ENCODE measurements around the gene BNIP3. TPM values are rescaled to one million over a fixed set of nuclear protein-coding genes. Genes with fewer than 3 reads are reported as not detected.

The BNIP3 gene
- total and polyA plus RNA-seq, 2 of the 13 experiments (the other 11 are each of a cell fraction or from before 2014, with no cell fraction given), result 73.7 to 223 TPM

DNA sequence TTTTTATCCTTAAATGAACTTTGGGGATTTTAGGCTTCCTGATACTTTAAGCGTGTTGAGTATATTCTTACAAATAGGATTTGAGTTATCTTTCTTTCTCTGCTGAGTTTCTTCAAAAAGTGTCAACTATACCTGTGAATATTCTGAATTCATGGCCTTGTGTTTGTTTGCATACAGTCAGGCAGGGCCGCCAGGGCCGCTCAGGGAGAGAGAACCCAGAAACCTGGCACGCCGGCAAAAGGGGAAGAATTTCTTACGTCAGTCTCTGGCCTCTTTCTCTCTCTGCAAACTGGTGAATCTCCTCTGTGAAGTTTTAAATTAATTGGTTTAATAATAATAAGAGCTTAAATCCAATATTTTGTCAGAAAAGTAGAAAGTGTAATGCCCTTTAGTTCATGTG, 29.3 kb upstream of the BNIP3 start:
- H3K4me2 ChIP-seq (ENCODE audit: low read depth, low read length), result no peak overlapping the region
- ATAC-seq (no peak), FAIRE-seq (no peak), DNase-seq (ENCODE audit: low spot score) (no peak)
- peaks cover 0 to 34% of the 10 kb centered on the region in 2 experiments; a peak in 1 of 5 replicates for H3K27me3 ChIP-seq (ENCODE audit: control insufficient read depth in 1 of 2, insufficient read depth in 2 of 2, low read length in 2 of 2)
- H3K27ac ChIP-seq (ENCODE audit: extremely low read length, insufficient read depth, low read length), result no peak overlapping the region
- no peaks in the 10 kb centered on the region for H3K36me3 ChIP-seq (replicated peaks in 1 of 2; ENCODE audit: control insufficient read depth in 1 of 2, insufficient read depth in 2 of 2, low read length in 2 of 2)
- CTCF ChIA-PET (ENCODE audit: low intra/inter-chr PET ratio, low total read pairs), result no interaction called here
- H3K9me3 ChIP-seq (ENCODE audit: low read length), result no peaks in the 10 kb centered on the region
- H3K79me2 ChIP-seq (ENCODE audit: insufficient read depth, low read length), result no peaks in the 10 kb centered on the region
- H2AFZ ChIP-seq (ENCODE audit: low read length), result no peak overlapping the region
- TF ChIP-seq ETV5 (CRISPR knock-in tag; IDR thresholded peaks at IDR 0.05; ENCODE audit: borderline replicate concordance) (no peak), ARNTL (CRISPR knock-in tag; IDR thresholded peaks at IDR 0.05) (no peak), ZBTB1 (CRISPR knock-in tag; IDR thresholded peaks at IDR 0.05; ENCODE audit: borderline replicate concordance) (no peak), ZNF124 (CRISPR knock-in tag; IDR thresholded peaks at IDR 0.05) (no peak), SALL2 (CRISPR knock-in tag; IDR thresholded peaks at IDR 0.05) (no peak), ZNF616 (CRISPR knock-in tag; IDR thresholded peaks at IDR 0.05; ENCODE audit: low read depth) (no peak)
- TF ChIP-seq, protein P1, sequence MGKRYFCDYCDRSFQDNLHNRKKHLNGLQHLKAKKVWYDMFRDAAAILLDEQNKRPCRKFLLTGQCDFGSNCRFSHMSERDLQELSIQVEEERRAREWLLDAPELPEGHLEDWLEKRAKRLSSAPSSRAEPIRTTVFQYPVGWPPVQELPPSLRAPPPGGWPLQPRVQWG (CRISPR knock-in tag; IDR thresholded peaks at IDR 0.05; ENCODE audit: borderline replicate concordance, low read depth), result no peak
- no peaks in the 10 kb centered on the region for H3K4me1 ChIP-seq (ENCODE audit: insufficient read depth, low read length)
- in situ Hi-C loops (cut with HindIII; ENCODE audit: extremely low pct_ligation_motif_present, low pct_unique_long_range_greater_than_20kb), result no loop called here
- H4K20me1 ChIP-seq (ENCODE audit: insufficient read depth, low read length), result no peaks in the 10 kb centered on the region
- no peak overlapping the region for H3K4me3 ChIP-seq (replicated peaks in 1 of 3; ENCODE audit: insufficient read depth in 1 of 3, low read depth in 2 of 3, low read length in 3 of 3)
- POLR2A ChIA-PET, result no interaction called here
- no peak overlapping the region for H3K9ac ChIP-seq (ENCODE audit: insufficient read depth, low read depth, low read length)
- 26% methylated on average over 6 of the region's 6 CpGs for WGBS (ENCODE audit: low lambda C conversion rate)
- no TSS peak for BruUV-seq (replicated peaks)
- intact Hi-C loops (cut with micrococcal nuclease; ENCODE audit: unreplicated experiment), result no loop called here

DNA sequence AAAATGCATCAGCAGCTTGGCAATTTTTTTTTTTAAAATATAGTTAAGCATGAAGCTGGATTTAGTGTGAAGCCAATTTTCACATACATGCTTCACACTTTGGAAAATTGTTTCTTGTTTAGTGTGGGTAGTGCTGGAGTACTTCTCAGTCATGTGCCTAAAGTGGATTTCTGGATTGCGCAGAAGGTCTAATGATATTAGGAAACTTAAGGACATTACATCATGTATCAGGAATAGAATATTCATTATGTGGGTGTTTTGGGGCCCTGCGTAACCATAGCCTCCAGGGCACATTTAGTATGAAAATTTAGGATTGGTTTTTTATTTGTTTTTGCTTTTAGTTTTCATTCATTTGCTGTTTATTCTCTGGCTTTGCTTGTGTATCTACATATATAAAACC, 28.8 kb upstream of the BNIP3 start:
- in situ Hi-C loops (cut with HindIII; ENCODE audit: extremely low pct_ligation_motif_present, low pct_unique_long_range_greater_than_20kb), result no loop called here
- no peak overlapping the region for H3K4me3 ChIP-seq (replicated peaks in 1 of 3; ENCODE audit: insufficient read depth in 1 of 3, low read depth in 2 of 3, low read length in 3 of 3)
- FAIRE-seq, result no peak
- no peak for DNase-seq (ENCODE audit: low spot score)
- H3K9ac ChIP-seq (ENCODE audit: insufficient read depth, low read depth, low read length), result no peak overlapping the region
- no peaks in the 10 kb centered on the region for H3K79me2 ChIP-seq (ENCODE audit: insufficient read depth, low read length)
- H3K4me1 ChIP-seq (ENCODE audit: insufficient read depth, low read length), result no peaks in the 10 kb centered on the region
- POLR2A ChIA-PET, result no interaction called here
- ATAC-seq, result no peak
- intact Hi-C loops (cut with micrococcal nuclease; ENCODE audit: unreplicated experiment), result no loop called here
- no peaks in the 10 kb centered on the region for H4K20me1 ChIP-seq (ENCODE audit: insufficient read depth, low read length)
- peaks cover 4% of the 10 kb centered on the region; the same call in 1 of the 2 replicates for H3K9me3 ChIP-seq (ENCODE audit: low read length)
- no TSS peak for BruUV-seq (replicated peaks)
- H3K36me3 ChIP-seq (replicated peaks in 1 of 2; ENCODE audit: control insufficient read depth in 1 of 2, insufficient read depth in 2 of 2, low read length in 2 of 2), result no peaks in the 10 kb centered on the region
- H3K4me2 ChIP-seq (ENCODE audit: low read depth, low read length), result no peak overlapping the region
- CTCF ChIA-PET (ENCODE audit: low intra/inter-chr PET ratio, low total read pairs), result no interaction called here
- no peak overlapping the region for H2AFZ ChIP-seq (ENCODE audit: low read length)
- H3K27ac ChIP-seq (ENCODE audit: extremely low read length, insufficient read depth, low read length), result no peak overlapping the region
- WGBS (ENCODE audit: low lambda C conversion rate), result 78% methylated on average over 2 of the region's 2 CpGs
- H3K27me3 ChIP-seq (ENCODE audit: control insufficient read depth in 1 of 2, insufficient read depth in 2 of 2, low read length in 2 of 2), result peaks cover 0 to 30% of the 10 kb centered on the region in 2 experiments; a peak in 1 of 5 replicates
- TF ChIP-seq NFYC (CRISPR knock-in tag; IDR thresholded peaks at IDR 0.05) (no peak), PCBP1 (IDR thresholded peaks at IDR 0.05; ENCODE audit: borderline replicate concordance, low read depth, low read length) (no peak), ZNF510 (CRISPR knock-in tag; IDR thresholded peaks at IDR 0.05; ENCODE audit: low read depth) (no peak), HNRNPLL (IDR thresholded peaks at IDR 0.05; ENCODE audit: low read depth, low read length, poor library complexity, severe bottlenecking) (no peak), ZNF615 (CRISPR knock-in tag; IDR thresholded peaks at IDR 0.05; ENCODE audit: borderline replicate concordance) (no peak), KLF15 (CRISPR knock-in tag; IDR thresholded peaks at IDR 0.05; ENCODE audit: borderline replicate concordance) (no peak), SOX6 (IDR thresholded peaks at IDR 0.05) (no peak), SOX6 (CRISPR knock-in tag; IDR thresholded peaks at IDR 0.05) (no peak), ZNF446 (CRISPR knock-in tag; IDR thresholded peaks at IDR 0.05) (no peak)
- TF ChIP-seq, protein P2, sequence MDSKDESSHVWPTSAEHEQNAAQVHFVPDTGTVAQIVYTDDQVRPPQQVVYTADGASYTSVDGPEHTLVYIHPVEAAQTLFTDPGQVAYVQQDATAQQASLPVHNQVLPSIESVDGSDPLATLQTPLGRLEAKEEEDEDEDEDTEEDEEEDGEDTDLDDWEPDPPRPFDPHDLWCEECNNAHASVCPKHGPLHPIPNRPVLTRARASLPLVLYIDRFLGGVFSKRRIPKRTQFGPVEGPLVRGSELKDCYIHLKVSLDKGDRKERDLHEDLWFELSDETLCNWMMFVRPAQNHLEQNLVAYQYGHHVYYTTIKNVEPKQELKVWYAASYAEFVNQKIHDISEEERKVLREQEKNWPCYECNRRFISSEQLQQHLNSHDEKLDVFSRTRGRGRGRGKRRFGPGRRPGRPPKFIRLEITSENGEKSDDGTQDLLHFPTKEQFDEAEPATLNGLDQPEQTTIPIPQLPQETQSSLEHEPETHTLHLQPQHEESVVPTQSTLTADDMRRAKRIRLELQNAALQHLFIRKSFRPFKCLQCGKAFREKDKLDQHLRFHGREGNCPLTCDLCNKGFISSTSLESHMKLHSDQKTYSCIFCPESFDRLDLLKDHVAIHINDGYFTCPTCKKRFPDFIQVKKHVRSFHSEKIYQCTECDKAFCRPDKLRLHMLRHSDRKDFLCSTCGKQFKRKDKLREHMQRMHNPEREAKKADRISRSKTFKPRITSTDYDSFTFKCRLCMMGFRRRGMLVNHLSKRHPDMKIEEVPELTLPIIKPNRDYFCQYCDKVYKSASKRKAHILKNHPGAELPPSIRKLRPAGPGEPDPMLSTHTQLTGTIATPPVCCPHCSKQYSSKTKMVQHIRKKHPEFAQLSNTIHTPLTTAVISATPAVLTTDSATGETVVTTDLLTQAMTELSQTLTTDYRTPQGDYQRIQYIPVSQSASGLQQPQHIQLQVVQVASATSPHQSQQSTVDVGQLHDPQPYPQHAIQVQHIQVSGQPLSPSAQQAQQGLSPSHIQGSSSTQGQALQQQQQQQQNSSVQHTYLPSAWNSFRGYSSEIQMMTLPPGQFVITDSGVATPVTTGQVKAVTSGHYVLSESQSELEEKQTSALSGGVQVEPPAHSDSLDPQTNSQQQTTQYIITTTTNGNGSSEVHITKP (CRISPR knock-in tag; IDR thresholded peaks at IDR 0.05; ENCODE audit: low read depth), result no peak

Measured in HepG2 (cell line).